Peyer's patch (tissue), 4 donors: Measurements from ENCODE around the gene CPLANE2.

ENCODE experiments used
- CTCF ChIP-seq, 6 experiments: fragments of 450-650 bp in 4 of 6; fragments of 200-600 bp in 2 of 6; sonication (generic) in 1 of 6; IDR thresholded peaks; one replicate each; pipeline ENCODE4 v1.5.1; 2017 to 2019; ENCODE audit warnings: antibody characterized with exemption in 6 of 6, mild to moderate bottlenecking in 3 of 6, moderate library complexity in 1 of 6
- POLR2A ChIP-seq, 2 donors: fragments of 450-650 bp; IDR thresholded peaks; one replicate each; pipeline ENCODE4 v1.5.1; 2017; ENCODE audit warnings: antibody characterized with exemption in 2 of 2, mild to moderate bottlenecking in 2 of 2, moderate library complexity in 2 of 2

GRCh38 chr1:16242556-16243214 lies 5.7 kb upstream of the CPLANE2 start:
- TF ChIP-seq CTCF (IDR thresholded peaks at IDR 0.05) (no peak), POLR2A (IDR thresholded peaks at IDR 0.05) (no peak)
